ENCODE data around the gene SPG7.
A peak's percentile ranks its signal among the peaks of the same experiment; 100 is the strongest.

Gene SPG7

DNA sequence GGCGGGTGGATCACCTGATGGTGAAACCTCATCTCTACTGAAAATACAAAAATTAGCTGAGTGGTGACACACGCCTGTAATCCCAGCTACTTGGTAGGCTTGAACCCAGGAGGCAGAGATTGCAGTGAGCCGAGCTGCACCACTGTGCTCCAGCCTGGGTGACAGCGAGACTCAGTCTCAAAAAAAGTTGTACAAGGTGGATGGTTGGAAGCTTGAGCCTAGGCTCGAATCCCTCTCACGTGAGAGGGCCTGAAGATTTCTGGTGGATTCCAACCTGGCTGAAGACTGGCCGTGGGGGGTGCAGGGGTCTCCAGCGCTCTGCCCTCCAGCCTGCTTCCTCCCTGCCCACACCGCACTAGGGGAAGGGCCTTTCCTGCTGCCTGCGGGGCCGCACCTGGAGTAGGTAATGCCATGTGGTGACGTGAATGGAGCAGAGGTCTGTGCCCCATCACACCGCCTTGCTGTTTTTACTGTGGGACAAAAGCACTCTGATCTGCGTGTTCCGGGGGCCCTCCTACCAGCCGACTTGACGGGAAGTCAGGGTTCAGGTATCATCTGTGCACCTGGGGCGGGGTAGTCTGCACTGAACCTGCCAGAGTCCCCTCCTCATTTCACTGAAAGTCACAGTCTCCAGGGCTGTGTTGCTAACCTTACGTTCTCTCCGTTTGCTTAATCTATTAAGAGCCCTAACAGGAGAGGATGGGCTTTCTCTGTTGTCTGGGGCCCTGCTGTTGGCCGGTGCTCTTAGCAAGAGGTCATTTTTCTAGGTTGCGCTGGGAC lies 56.5 kb downstream of the SPG7 start:
- no peaks in the 10 kb centered on the region for H3K27me3 ChIP-seq (ENCODE audit: insufficient read depth, poor library complexity, severe bottlenecking)
- no peak overlapping the region for H3K27ac ChIP-seq (replicated peaks)
- no peak overlapping the region for H3K4me3 ChIP-seq (replicated peaks; ENCODE audit: insufficient read depth, low read length)
- peak; percentile 17 to 26 for DNase-seq (ENCODE audit: low read depth in 1 of 2, low spot score in 1 of 2)
- TF ChIP-seq POLR2AphosphoS5 (IDR thresholded peaks at IDR 0.05; ENCODE audit: low read depth) (peak; percentile 76), GABPA (IDR thresholded peaks at IDR 0.05; ENCODE audit: low read depth) (no peak), REST (IDR thresholded peaks at IDR 0.05; ENCODE audit: insufficient replicate concordance, low read depth) (no peak), SPI1 (IDR thresholded peaks at IDR 0.05; ENCODE audit: borderline replicate concordance, low read depth) (no peak)
- TF ChIP-seq, protein P1, sequence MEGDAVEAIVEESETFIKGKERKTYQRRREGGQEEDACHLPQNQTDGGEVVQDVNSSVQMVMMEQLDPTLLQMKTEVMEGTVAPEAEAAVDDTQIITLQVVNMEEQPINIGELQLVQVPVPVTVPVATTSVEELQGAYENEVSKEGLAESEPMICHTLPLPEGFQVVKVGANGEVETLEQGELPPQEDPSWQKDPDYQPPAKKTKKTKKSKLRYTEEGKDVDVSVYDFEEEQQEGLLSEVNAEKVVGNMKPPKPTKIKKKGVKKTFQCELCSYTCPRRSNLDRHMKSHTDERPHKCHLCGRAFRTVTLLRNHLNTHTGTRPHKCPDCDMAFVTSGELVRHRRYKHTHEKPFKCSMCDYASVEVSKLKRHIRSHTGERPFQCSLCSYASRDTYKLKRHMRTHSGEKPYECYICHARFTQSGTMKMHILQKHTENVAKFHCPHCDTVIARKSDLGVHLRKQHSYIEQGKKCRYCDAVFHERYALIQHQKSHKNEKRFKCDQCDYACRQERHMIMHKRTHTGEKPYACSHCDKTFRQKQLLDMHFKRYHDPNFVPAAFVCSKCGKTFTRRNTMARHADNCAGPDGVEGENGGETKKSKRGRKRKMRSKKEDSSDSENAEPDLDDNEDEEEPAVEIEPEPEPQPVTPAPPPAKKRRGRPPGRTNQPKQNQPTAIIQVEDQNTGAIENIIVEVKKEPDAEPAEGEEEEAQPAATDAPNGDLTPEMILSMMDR (IDR thresholded peaks at IDR 0.05; ENCODE audit: insufficient read depth, low read length), result no peak

GRCh38 chr16:89565256-89565505 lies 57.0 kb downstream of the SPG7 start:
- H3K4me3 ChIP-seq (replicated peaks; ENCODE audit: insufficient read depth, low read length), result no peak overlapping the region
- H3K27ac ChIP-seq (replicated peaks), result no peak overlapping the region
- no peak for TF ChIP-seq SPI1 (IDR thresholded peaks at IDR 0.05; ENCODE audit: borderline replicate concordance, low read depth)
- TF ChIP-seq GABPA (IDR thresholded peaks at IDR 0.05; ENCODE audit: low read depth), result no peak
- TF ChIP-seq, protein P1 (IDR thresholded peaks at IDR 0.05; ENCODE audit: insufficient read depth, low read length), result no peak
- no peak for TF ChIP-seq REST (IDR thresholded peaks at IDR 0.05; ENCODE audit: insufficient replicate concordance, low read depth)
- no peak for TF ChIP-seq POLR2AphosphoS5 (IDR thresholded peaks at IDR 0.05; ENCODE audit: low read depth)
- DNase-seq (ENCODE audit: low read depth in 1 of 2, low spot score in 1 of 2), result no peak
- H3K27me3 ChIP-seq (ENCODE audit: insufficient read depth, poor library complexity, severe bottlenecking), result no peaks in the 10 kb centered on the region

- Histone ChIP-seq H3K4me3 (replicated peaks; ENCODE audit: insufficient read depth, low read length) (no peak overlapping the region), H3K27me3 (ENCODE audit: insufficient read depth, poor library complexity, severe bottlenecking) (no peaks in the 10 kb centered on the region), H3K27ac (replicated peaks) (no peak overlapping the region)
- TF ChIP-seq, protein P1 (IDR thresholded peaks at IDR 0.05; ENCODE audit: insufficient read depth, low read length), result peak; percentile 22
- TF ChIP-seq REST (IDR thresholded peaks at IDR 0.05; ENCODE audit: insufficient replicate concordance, low read depth), result no peak
- no peak for TF ChIP-seq GABPA (IDR thresholded peaks at IDR 0.05; ENCODE audit: low read depth)
- TF ChIP-seq POLR2AphosphoS5 (IDR thresholded peaks at IDR 0.05; ENCODE audit: low read depth), result 0 out of 2 replicates have a peak, but pooled peaks have one; percentile 42
- TF ChIP-seq SPI1 (IDR thresholded peaks at IDR 0.05; ENCODE audit: borderline replicate concordance, low read depth), result no peak; the same call in 1 of the 2 replicates
- peak; percentile 44 to 61 for DNase-seq (ENCODE audit: low read depth in 1 of 2, low spot score in 1 of 2)
These were observed 57.5 kb downstream of the SPG7 start for GRCh38 chr16:89565506-89566372.

All from HL-60 (cell line).